HG03558 (cell line): ENCODE measurements around the gene TSBP1.
"Not testable (repeated sequence)": the region's sequence is repeated elsewhere in the genome, so short reads cannot be mapped to it uniquely, and the experiment has no call there.

ENCODE experiments used
- ATAC-seq: cut with Tn5 transposase; IDR thresholded peaks from one replicate; pipeline ENCODE4 v1.9.1; 2021; ENCODE audit warnings: moderate number of reproducible peaks; ENCODE audit not compliant: unreplicated experiment; ENCODE audit errors: extremely low read depth

The TSBP1 gene

DNA sequence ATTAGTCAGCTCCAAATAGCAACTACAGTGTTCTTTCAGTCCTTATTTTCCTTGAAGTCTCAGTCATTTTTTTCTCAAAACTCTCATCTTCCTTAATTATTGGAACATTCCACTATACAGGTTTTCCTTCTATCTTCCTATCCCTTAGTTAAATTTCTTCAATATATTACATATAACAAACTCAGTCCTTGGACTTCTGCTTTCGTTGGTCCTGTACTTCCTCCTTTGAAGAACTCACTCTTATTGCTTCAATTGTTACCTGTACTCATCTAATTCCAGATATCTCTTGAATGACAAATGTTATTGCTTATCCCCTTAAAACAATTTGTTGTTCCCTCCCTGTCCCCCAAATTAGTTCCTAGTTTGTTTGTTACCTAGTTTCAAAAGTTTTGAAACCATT is 80.2 kb downstream of the TSBP1 start:
- ATAC-seq: no peak

DNA sequence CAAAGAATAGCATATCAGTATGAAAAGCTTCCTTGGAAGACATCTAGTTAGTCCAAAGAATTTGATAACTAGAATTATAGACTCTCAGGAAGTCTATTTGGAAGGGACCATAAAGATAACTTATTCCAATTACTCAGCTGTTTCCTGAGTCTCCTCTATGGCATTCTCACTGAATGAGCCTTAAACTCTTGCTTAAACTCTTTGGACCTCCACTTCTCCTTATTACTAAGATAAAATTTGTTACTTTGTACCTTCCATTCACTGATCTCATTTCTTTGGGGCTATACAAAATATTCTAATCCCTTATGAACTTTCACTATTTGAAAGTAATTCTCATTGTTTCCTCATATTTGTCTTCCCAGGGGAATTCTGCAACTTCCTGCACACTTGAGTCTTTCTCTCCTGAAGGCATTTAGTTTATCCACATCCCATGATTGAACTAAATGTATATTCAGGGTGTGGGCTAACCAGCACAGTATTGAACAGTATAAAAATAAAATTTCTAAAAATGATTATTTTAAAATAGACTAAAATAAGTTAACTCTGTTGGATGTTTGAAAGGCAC is 80.7 kb downstream of the TSBP1 start:
- no peak for ATAC-seq

DNA sequence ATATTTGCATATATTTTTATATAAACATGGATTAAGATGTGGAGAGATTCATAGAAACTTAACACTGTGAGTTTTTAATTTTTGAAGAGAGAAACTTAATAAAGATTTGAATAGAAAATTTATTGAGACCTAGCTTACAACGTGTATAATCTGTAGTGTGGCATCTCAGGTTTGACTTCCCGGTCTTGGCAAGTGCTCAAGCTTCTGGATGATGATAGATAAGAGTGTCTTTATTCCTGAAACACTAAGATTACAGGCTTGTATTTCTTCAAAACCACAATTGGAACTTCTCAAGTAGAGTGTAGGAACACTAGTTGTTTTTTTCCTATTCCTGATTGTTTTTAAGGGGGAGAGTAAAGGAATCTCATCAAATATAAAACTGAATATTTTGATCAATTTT is 83.3 kb downstream of the TSBP1 start:
- ATAC-seq: no peak

DNA sequence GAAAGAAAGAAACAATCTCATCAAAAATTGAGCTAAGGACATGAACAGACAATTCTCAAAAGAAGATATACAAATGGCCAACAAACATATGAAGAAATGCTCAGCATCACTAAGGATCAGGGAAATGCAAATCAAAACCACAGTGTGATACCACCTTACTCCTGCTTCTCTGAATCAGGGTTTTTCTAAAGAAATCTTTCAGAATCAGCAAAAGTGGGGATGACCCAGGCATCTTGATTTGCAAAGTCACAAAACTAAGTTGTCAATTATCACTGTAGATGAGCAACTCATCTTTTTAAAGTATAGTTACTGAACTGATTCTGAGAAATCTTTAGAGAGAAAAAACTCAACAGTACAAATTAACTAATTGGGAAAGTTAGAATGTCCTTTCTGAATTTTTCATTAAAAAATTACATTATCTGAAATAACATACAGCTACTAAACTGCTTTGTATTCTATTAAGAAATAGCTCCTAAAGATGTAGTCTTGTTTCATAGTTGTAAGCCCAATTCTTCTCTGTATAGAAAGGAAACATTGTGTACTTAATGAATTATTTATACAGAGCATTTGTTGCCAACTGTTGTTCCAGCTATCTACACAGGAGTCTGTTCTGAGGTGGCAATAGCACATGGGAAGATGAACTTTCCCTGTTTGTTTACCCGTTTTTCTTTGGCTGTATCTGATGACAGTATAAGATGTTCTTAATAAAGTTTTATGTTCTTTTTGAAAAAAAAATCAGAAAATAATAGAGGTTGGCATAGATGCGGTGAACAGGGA is 97.7 kb downstream of the TSBP1 start:
- not testable (repeated sequence) for ATAC-seq

DNA sequence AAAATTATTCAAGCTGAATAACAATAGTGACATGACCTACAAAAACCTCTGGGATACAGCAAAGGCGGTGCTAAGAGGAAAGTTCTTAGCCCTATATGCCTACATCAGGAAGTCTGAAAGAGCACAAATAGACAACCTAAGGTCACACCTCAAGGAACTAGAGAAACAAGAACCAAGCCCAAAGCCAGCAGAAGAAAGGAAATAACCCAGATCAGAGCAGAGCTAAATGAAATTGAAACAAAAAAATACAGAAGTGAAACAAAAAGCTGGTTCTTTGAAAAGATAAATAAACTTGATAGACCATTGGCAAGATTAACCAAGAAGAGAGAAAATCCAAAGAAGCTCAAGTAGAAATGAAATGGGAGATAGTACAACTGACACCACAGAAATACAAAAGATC is 100.3 kb downstream of the TSBP1 start:
- ATAC-seq: no peak

DNA sequence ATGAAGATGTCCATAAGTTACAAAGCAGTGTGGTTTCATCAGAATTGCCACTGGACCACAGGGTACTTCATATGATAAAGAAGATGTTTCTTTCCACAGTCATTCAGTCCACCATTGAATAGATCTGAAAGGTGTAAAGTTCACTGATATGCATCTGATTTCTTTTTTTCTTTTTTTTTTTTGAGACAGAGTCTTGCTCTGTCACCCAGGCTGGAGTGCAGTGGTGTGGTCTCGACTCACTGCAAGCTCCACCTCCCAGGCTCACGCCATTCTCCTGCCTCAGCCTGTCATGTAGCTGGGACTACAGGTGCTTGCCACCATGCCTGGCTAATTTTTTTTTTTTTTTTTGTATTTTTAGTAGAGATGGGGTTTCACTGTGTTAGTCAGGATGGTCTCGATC is 103.2 kb downstream of the TSBP1 start:
- ATAC-seq: not testable (repeated sequence)

DNA sequence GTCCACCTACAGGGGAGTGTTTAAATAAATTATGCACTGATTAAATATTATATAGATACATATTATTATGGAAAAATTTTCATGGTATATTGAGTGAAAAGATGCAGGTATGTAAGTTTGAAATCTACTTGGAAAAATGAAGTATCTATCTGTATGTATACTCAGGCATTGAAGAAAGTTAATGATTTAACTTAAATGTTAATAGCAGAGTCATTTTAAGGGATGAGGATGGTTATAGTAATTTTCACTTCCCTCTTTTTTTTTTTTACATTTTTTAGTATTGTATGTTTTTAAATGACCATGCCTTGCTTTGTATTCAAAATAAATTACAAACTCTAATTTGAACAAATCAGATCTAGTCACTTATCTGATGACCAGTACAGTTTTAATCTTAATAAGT is 104.7 kb downstream of the TSBP1 start:
- ATAC-seq: no peak

DNA sequence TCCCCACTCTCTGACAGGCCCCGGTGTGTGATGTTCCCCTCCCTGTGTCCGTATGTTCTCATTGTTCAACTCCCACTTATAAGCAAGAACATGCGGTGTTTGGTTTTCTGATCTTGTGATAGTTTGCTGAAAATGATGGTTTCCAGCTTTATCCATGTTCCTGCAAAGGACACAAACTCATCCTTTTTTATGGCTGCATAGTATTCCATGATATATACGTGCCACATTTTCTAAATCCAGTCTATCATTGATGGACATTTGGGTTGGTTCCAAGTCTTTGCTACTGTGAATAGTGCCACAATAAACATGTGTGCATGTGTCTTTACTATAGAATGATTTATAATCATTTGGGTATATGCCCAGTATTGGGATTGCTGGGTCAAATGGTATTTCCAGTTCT is 114.4 kb downstream of the TSBP1 start:
- ATAC-seq: not testable (repeated sequence)

DNA sequence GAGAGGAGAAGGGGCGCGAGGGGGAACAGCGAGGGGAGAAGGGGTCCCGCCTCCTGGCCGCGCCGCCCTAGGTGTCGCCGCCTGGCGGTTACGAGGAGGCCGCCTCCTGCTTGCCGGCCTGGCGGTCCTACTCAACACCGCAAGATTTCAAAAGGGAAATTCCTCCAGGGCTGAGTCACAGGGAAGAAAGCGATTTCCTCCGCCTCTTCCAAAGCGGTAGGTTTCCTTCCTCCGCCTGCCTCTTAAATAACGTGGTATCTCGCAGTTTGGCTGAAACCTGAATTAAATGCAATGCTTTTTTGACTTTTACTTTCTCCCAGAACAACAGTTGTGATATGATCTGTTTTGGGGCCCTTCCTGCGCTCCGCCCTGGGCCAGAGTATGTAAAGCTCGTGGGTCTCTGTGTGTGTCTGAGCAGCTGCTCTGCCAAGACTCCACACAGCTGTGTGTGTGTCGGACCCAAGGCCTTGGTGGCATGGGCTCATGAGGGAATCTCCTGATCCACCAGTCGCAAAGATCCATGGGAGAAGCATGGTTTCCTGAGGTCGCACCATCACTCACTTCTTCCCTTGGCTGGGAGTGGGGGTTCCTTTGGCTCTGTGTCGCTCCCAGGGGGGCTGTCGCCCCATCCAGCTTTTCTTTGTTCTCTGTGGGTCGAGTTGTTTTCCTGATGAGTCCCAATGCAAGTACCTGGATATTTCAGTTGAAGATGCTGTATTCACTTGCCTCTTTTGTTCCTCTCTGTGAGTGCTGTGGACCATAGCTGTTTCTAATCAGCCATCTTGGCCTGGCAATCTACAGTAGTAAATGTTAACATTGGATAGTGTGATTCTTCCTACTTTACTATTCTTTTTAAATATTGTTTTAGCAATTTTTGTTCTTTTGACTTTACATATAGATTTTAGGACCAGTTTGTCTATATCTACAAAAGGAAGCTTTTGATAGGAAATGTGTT is 116.2 kb downstream of the TSBP1 start:
- no peak for ATAC-seq

DNA sequence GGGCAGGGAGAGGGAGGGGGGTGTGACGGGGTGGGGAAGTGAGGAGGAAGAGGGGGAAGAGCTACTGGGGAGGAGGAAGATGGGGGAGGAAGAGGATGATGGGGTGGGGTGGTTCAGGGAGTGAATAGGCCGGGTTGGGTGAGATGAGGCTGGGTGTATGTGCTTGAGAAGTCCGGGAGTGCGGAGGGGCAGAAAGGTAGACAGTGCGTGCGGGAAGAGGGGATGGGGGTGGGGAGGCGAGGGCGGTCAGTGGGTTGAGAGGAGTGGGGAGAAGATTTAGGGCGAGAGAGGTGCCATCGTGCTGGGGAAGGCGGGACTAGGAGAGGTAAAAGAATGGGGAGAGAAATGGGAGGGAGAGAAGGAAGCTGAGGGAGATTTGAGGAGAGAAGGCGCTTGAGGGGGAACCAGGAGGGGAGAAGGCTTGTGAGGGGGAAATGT is 116.9 kb downstream of the TSBP1 start:
- no peak for ATAC-seq

DNA sequence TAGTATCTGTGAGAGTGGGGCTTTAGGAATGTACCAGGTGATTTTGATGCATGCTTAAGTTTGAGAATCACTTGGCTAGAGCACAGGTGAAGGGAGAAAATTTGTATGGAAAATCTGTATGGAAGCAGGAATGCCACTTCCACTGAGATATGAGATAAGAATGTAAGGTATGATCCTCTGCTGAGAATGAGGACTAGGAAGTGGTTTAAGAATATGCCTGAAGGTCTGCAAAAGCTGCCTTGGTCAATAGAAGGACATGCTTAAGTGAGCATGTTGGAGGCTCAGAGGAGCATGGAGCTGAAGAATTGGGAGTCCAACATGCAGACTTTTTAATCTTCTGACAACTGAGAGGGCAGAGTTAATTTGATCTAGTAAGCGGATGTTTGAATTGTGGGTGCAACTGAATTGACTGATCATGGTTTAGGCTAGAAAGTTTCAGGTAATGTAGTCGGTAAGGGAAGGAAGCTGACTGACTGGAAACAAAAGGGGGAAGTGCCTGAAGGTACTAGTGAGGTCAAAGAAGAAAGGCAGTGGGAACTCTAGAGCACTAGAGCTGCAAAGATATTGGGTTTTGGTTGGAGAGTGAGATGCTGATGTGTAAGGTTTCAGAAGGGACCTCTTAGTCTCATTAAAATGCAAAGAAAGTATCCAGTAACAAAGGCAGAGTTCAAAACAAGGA is 119.2 kb downstream of the TSBP1 start:
- ATAC-seq: no peak

DNA sequence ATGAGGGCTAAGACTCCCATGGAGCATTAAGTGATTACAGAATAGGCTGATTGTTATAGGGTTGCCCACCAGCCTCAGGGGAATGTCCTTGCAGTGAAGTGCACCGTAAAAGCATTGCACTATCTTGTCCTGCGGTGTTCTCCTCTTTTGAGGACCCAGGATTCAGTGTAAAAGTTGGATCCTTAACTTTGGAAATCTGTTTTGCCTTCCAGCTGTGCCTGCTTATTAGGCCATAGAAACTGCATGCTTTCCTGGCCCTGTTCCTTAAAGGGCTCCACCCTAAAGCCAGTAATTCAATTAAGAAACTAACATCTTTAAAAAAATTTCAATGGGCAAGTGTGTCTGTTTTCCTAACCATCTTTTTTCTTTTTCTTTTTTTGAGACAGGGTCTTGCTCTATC is 122.4 kb downstream of the TSBP1 start:
- ATAC-seq: no peak

DNA sequence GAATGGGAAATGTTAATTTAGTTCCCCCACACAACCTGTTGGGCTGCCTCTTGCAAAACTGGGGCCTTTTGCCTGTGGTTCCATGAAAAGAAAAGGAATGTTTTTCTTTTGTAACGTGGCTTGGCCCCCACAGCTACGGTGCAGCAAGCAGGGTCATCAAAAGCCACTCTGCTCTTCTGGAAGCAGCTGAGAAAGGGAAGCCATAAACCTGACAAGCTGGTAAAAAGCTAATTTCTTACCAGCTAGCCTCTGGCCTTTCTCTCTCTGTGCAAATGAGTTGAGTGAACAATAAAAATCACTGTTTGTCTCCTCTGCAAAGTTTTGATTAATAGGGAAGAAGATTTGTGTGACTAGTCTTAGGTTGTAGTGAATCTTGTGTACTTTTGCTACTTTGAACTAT is 124.3 kb downstream of the TSBP1 start:
- ATAC-seq: no peak

DNA sequence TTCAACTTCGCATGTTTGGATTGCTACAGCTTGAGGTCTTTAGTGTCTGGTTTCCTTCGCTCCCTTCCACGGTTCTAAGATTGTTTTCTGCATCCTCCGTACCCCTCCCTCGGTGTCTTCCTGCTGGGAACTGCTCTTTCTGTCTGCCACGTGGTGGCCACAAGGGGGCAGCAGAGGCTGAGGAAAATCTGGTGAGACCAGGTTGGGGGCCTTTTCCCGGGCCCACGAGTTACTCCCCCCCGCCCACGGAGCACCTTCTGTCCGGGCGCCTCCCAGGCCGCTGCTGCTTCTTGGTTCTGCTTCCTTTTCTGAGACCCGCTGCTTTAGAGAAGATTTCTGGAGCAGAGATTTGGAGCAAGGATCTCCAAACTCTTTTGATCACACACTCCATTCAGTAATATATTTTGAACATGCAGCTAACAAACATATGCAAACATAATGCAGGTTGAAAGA is 126.7 kb downstream of the TSBP1 start:
- no peak for ATAC-seq

DNA sequence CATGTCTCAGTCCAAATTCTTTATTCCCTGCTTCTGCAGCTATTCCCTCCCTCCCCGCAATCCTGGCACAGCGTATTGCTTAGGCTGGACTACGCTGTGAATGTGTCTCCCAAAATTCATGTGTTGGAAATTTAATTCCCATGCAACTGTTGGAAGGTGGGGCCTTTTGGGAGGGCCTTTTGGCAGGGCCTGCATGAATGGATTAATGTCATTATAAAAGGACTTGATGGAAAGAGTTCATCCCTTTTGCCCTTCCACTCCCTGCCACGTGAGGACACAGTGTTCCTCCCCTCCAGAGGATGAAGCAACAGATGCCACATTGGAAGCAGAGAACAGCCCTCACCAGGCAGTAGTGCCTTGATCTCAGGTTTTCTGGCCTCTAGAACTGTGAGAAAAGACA is 127.4 kb downstream of the TSBP1 start:
- ATAC-seq: no peak
